Liver (tissue), 9 donors: ENCODE results near the gene RAB3B. TPM values are rescaled to one million over a fixed set of nuclear protein-coding genes. Genes with fewer than 3 reads are reported as not detected.

Experiments used
- DNase-seq: peaks from one replicate; pipeline ENCODE4 v3.0.0-alpha.2; 2017; ENCODE audit warnings: low spot score
- H3K27ac ChIP-seq, 2 donors: one replicate each; pipeline ENCODE4 v1.7.0; 2013; ENCODE audit warnings: inconsistent platforms in 2 of 2, low read length in 2 of 2, control low read depth in 1 of 2, low read depth in 1 of 2, mild to moderate bottlenecking in 1 of 2
- H3K27me3 ChIP-seq, 4 donors: one replicate each; pipeline versions ENCODE4 v1.6.1 to v1.7.0; 2013; ENCODE audit warnings: low read length in 3 of 4, inconsistent platforms in 1 of 4, mild to moderate bottlenecking in 1 of 4, moderate library complexity in 1 of 4; ENCODE audit not compliant: control insufficient read depth in 4 of 4, insufficient read depth in 4 of 4
- H3K36me3 ChIP-seq, 4 donors: one replicate each; pipeline versions ENCODE4 v1.6.1 to v1.7.0; 2013; ENCODE audit warnings: low read length in 3 of 4, mild to moderate bottlenecking in 3 of 4, low read depth in 1 of 4, moderate library complexity in 1 of 4; ENCODE audit not compliant: control insufficient read depth in 4 of 4, insufficient read depth in 3 of 4
- H3K4me1 ChIP-seq, 4 donors: one replicate each; pipeline versions ENCODE4 v1.6.1 to v1.7.0; 2013; ENCODE audit warnings: low read length in 3 of 4, mild to moderate bottlenecking in 3 of 4, moderate library complexity in 1 of 4; ENCODE audit not compliant: control insufficient read depth in 4 of 4, insufficient read depth in 4 of 4
- H3K4me3 ChIP-seq, 3 donors: one replicate each; pipeline versions ENCODE4 v1.6.1 to v1.7.0; 2013; ENCODE audit warnings: low read length in 3 of 3, control low read depth in 1 of 3, low read depth in 1 of 3, mild to moderate bottlenecking in 1 of 3
- H3K9ac ChIP-seq, 2 donors: one replicate each; pipeline ENCODE4 v1.7.0; 2013; ENCODE audit warnings: low read length in 2 of 2, mild to moderate bottlenecking in 2 of 2, moderate library complexity in 2 of 2, control low read depth in 1 of 2, low read depth in 1 of 2
- H3K9me3 ChIP-seq, 4 donors: one replicate each; pipeline versions ENCODE4 v1.6.1 to v1.7.0; 2013; ENCODE audit warnings: low read length in 3 of 4; ENCODE audit not compliant: control insufficient read depth in 4 of 4
- EGR1 ChIP-seq, 2 donors: IDR thresholded peaks; 2 replicates each; pipeline ENCODE4 v1.6.1; 2016 to 2018; ENCODE audit warnings: antibody characterized with exemption in 2 of 2, low read depth in 2 of 2
- FOXA1 ChIP-seq: IDR thresholded peaks from 2 replicates; pipeline ENCODE4 v1.6.1; 2016; ENCODE audit warnings: antibody characterized with exemption
- FOXA2 ChIP-seq: IDR thresholded peaks from 2 replicates; pipeline ENCODE4 v1.6.1; 2016; ENCODE audit warnings: antibody characterized with exemption
- GABPA ChIP-seq, 2 donors: IDR thresholded peaks in 1 of 2; conservative IDR thresholded peaks in 1 of 2; 2 replicates each; pipeline ENCODE4 v1.6.1; 2016; ENCODE audit warnings: antibody characterized with exemption in 2 of 2, mild to moderate bottlenecking in 1 of 2, moderate library complexity in 1 of 2
- HNF4A ChIP-seq, 2 donors: conservative IDR thresholded peaks; 2 replicates each; pipeline ENCODE4 v1.6.1; 2016; ENCODE audit warnings: antibody characterized with exemption in 2 of 2, mild to moderate bottlenecking in 2 of 2
- NR2F2 ChIP-seq: IDR thresholded peaks from 2 replicates; pipeline ENCODE4 v1.6.1; 2016; ENCODE audit warnings: antibody characterized with exemption
- RAD21 ChIP-seq, 2 donors: IDR thresholded peaks; 2 replicates each; pipeline ENCODE4 v1.6.1; 2016; ENCODE audit warnings: antibody characterized with exemption in 2 of 2, mild to moderate bottlenecking in 2 of 2
- RXRA ChIP-seq, 2 donors: IDR thresholded peaks; 2 replicates each; pipeline ENCODE4 v1.6.1; 2017 to 2018; ENCODE audit warnings: antibody characterized with exemption in 2 of 2, mild to moderate bottlenecking in 1 of 2
- SP1 ChIP-seq: IDR thresholded peaks from 2 replicates; pipeline ENCODE4 v1.6.1; 2018; ENCODE audit warnings: antibody characterized with exemption, mild to moderate bottlenecking
- TAF1 ChIP-seq: conservative IDR thresholded peaks from 2 replicates; pipeline ENCODE4 v1.6.1; 2016; ENCODE audit warnings: antibody characterized with exemption, mild to moderate bottlenecking
- YY1 ChIP-seq: IDR thresholded peaks from 2 replicates; pipeline ENCODE4 v1.6.1; 2016; ENCODE audit warnings: antibody characterized with exemption, mild to moderate bottlenecking
- WGBS: extraction: QIAGEN DNeasy Blood & Tissue Kit; methylation state at CpG from one replicate; pipeline ENCODE4 v1.1.7; 2013; 5-methylcytosine and 5-hydroxymethylcytosine counted together
- polyA plus RNA-seq, 2 donors: library from polyadenylated mRNA; stranded (reverse) in 1 of 2; unstranded in 1 of 2; fragments of 200-250 nt in 1 of 2; fragments of >200 nt in 1 of 2; fragmentation: Nextera tagmentation in 1 of 2; extraction: Ambion mirVana in 1 of 2; gene quantifications; one replicate each; pipeline versions ENCODE4 v1.2.1 to v1.2.3, GENCODE V29; 2013 to 2015
- total RNA-seq, 2 donors: library from RNA; depleted of rRNA; stranded (reverse); fragments of >200 nt; gene quantifications; one replicate each; pipeline ENCODE4 v1.2.3, GENCODE V29; 2014
- TF ChIP-seq, protein P1 (sequence below): IDR thresholded peaks from 2 replicates; pipeline ENCODE4 v1.6.1; 2016; ENCODE audit warnings: antibody characterized with exemption, mild to moderate bottlenecking
- TF ChIP-seq, protein P2 (sequence below): fragments of 150-350 bp; IDR thresholded peaks from 2 replicates; pipeline ENCODE4 v1.5.1; 2017; ENCODE audit warnings: improper control_type of control experiment, low read depth, low read length; ENCODE audit not compliant: missing input control
- TF ChIP-seq, protein P3 (sequence below): IDR thresholded peaks from 2 replicates; pipeline ENCODE4 v1.6.1; 2016; ENCODE audit warnings: antibody characterized with exemption
- TF ChIP-seq, protein P4 (sequence below): IDR thresholded peaks from 2 replicates; pipeline ENCODE4 v1.6.1; 2016; ENCODE audit warnings: antibody characterized with exemption
- donor health status: healthy.
- donor health status: healthy.
- donor health status: healthy.
- donor health status: healthy.
- donor health status: healthy.

Gene RAB3B
- total and polyA plus RNA-seq, 4 donors = 0.17 to 5.4 (median 0.32) TPM

DNA sequence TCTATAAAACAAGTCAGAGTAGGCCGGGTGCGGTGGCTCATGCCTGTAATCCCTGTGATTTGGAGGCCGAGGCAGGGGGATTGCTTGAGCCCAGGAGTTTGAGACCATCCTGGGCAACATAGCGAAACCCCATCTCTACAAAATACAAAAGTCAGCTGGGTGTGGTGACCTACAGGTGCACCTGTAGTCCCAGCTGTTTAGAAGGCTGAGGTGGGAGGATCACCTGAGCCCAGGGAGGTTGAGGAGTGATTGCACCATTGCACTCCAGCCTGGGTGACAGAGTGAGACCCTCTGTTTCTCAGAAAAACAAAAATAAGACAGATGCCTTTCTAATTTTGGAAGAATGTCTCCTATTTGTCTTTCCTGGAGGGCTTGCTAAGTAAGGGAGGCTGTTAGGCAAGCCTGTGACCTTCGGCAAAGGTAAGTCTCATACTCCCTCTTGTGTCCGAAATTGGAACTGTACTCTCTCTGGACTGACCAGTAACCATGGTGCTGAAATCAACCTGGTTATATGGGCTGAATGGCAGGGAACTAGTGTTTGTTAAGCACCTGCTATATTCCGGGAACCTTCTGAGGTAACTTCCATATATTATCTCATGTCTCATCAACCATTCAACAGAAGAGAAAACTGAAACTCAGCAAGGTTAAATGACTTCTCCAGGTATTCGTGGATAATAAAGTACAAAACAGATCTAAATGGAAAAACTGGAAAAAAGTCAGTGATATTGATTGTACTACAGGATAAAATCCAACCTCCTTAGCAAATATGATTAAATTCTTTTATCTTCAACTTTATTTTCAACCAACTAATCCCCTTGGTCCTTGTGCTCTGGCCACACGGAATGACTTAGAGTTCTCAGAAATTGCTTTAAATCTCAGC is 11.8 kb upstream of the RAB3B start:
- WGBS = 51% methylated on average over 9 of the region's 9 CpGs
- no peaks in the 10 kb centered on the region for H3K27me3 ChIP-seq
- H3K4me3 ChIP-seq = no peak overlapping the region
- no peaks in the 10 kb centered on the region for H3K9me3 ChIP-seq
- no peak overlapping the region for H3K9ac ChIP-seq
- TF ChIP-seq, protein P1, sequence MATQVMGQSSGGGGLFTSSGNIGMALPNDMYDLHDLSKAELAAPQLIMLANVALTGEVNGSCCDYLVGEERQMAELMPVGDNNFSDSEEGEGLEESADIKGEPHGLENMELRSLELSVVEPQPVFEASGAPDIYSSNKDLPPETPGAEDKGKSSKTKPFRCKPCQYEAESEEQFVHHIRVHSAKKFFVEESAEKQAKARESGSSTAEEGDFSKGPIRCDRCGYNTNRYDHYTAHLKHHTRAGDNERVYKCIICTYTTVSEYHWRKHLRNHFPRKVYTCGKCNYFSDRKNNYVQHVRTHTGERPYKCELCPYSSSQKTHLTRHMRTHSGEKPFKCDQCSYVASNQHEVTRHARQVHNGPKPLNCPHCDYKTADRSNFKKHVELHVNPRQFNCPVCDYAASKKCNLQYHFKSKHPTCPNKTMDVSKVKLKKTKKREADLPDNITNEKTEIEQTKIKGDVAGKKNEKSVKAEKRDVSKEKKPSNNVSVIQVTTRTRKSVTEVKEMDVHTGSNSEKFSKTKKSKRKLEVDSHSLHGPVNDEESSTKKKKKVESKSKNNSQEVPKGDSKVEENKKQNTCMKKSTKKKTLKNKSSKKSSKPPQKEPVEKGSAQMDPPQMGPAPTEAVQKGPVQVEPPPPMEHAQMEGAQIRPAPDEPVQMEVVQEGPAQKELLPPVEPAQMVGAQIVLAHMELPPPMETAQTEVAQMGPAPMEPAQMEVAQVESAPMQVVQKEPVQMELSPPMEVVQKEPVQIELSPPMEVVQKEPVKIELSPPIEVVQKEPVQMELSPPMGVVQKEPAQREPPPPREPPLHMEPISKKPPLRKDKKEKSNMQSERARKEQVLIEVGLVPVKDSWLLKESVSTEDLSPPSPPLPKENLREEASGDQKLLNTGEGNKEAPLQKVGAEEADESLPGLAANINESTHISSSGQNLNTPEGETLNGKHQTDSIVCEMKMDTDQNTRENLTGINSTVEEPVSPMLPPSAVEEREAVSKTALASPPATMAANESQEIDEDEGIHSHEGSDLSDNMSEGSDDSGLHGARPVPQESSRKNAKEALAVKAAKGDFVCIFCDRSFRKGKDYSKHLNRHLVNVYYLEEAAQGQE = peak; percentile 100
- no peak for TF ChIP-seq TAF1
- peak; percentile 20 for TF ChIP-seq NR2F2
- TF ChIP-seq, protein P2, sequence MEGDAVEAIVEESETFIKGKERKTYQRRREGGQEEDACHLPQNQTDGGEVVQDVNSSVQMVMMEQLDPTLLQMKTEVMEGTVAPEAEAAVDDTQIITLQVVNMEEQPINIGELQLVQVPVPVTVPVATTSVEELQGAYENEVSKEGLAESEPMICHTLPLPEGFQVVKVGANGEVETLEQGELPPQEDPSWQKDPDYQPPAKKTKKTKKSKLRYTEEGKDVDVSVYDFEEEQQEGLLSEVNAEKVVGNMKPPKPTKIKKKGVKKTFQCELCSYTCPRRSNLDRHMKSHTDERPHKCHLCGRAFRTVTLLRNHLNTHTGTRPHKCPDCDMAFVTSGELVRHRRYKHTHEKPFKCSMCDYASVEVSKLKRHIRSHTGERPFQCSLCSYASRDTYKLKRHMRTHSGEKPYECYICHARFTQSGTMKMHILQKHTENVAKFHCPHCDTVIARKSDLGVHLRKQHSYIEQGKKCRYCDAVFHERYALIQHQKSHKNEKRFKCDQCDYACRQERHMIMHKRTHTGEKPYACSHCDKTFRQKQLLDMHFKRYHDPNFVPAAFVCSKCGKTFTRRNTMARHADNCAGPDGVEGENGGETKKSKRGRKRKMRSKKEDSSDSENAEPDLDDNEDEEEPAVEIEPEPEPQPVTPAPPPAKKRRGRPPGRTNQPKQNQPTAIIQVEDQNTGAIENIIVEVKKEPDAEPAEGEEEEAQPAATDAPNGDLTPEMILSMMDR = peak; percentile 98
- TF ChIP-seq RAD21 (IDR thresholded peaks at IDR 0.05) = peak; percentile 97 to 99
- TF ChIP-seq HNF4A (conservative IDR thresholded peaks at IDR 0.05) = peak in 1 of 2 donors; percentile 6
- no peaks in the 10 kb centered on the region for H3K4me1 ChIP-seq
- peak; percentile 39 for DNase-seq
- no peaks in the 10 kb centered on the region for H3K36me3 ChIP-seq
- H3K27ac ChIP-seq = no peak overlapping the region

DNA sequence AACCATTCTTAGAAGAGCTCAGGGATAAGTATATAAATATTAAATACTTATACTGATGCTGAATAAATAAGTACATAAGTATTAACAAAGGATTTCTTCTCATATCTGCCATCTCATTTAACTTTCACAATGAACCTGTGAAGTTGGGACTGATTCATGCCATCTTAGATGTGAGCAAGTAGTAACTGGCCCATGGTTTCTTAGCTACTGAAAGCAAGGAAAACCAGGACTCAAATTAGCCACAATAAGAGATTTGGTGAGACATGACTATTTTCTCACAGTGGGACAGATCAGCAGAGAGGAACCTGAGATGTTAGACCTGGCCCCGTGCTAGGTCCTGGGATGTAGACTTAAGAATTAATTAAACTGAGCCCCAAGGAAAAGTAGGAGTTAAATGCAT is 8.2 kb upstream of the RAB3B start:
- Histone ChIP-seq H3K9ac (no peak overlapping the region), H3K27me3 (no peaks in the 10 kb centered on the region), H3K36me3 (no peaks in the 10 kb centered on the region), H3K27ac (no peak overlapping the region), H3K9me3 (no peaks in the 10 kb centered on the region), H3K4me1 (no peaks in the 10 kb centered on the region), H3K4me3 (no peak overlapping the region)
- DNase-seq = no peak
- TF ChIP-seq, protein P1 = no peak
- TF ChIP-seq SP1 (no peak), GABPA (IDR thresholded peaks at IDR 0.05 in 1 of 2, conservative IDR thresholded peaks at IDR 0.05 in 1 of 2) (no peak), FOXA2 (no peak), YY1 (no peak), EGR1 (IDR thresholded peaks at IDR 0.05; ENCODE audit: low read depth in 2 of 2) (no peak), FOXA1 (no peak), HNF4A (conservative IDR thresholded peaks at IDR 0.05) (no peak), RXRA (IDR thresholded peaks at IDR 0.05) (no peak)
- TF ChIP-seq, protein P3, sequence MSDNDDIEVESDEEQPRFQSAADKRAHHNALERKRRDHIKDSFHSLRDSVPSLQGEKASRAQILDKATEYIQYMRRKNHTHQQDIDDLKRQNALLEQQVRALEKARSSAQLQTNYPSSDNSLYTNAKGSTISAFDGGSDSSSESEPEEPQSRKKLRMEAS = no peak
- TF ChIP-seq, protein P4, sequence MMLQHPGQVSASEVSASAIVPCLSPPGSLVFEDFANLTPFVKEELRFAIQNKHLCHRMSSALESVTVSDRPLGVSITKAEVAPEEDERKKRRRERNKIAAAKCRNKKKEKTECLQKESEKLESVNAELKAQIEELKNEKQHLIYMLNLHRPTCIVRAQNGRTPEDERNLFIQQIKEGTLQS = no peak
- 90% methylated on average over 1 of the region's 1 CpG for WGBS
